GM23338 (cell line): Measurements from ENCODE around the gene TBRG4. TPM values are rescaled to one million over a fixed set of nuclear protein-coding genes. Genes with fewer than 3 reads are reported as not detected.

Source experiments
- ATAC-seq: fragments of 200-7000 bp; cut with Tn5 transposase; 3 replicates; pipeline ENCODE4 v1.9.1; 2020
- DNase-seq: peaks from one replicate; pipeline ENCODE4 v3.0.0-alpha.2; 2015; ENCODE audit warnings: low spot score
- H2AFZ ChIP-seq: fragments of 200-600 bp; sonication (generic); 2 replicates; pipeline ENCODE4 v1.8.0; 2016; ENCODE audit warnings: antibody characterized with exemption, mild to moderate bottlenecking, moderate library complexity
- H3F3A ChIP-seq: fragments of 200-600 bp; sonication (generic); replicated peaks from 2 replicates; pipeline ENCODE4 v1.8.0; 2017; ENCODE audit warnings: antibody characterized with exemption, mixed run types, low read depth
- H3K27ac ChIP-seq: fragments of 200-600 bp; sonication (generic); 2 replicates; pipeline ENCODE4 v1.6.1; 2016; ENCODE audit warnings: low read depth
- H3K27me3 ChIP-seq: fragments of 200-600 bp; sonication (generic); 2 replicates; pipeline ENCODE4 v1.8.0; 2016; ENCODE audit warnings: mild to moderate bottlenecking, mixed run types, moderate library complexity; ENCODE audit not compliant: insufficient read depth
- H3K36me3 ChIP-seq: fragments of 200-600 bp; sonication (generic); 2 replicates; pipeline ENCODE4 v1.8.0; 2016; ENCODE audit warnings: mild to moderate bottlenecking; ENCODE audit not compliant: insufficient read depth
- H3K4me1 ChIP-seq: fragments of 200-600 bp; sonication (generic); 2 replicates; pipeline ENCODE4 v1.8.0; 2016; ENCODE audit warnings: mild to moderate bottlenecking, moderate library complexity; ENCODE audit not compliant: insufficient read depth
- H3K4me2 ChIP-seq: fragments of 200-600 bp; sonication (generic); 2 replicates; pipeline ENCODE4 v1.7.1; 2017; ENCODE audit warnings: mixed run types
- H3K4me3 ChIP-seq: fragments of 200-600 bp; sonication (generic); 2 replicates; pipeline ENCODE4 v1.6.1; 2016; ENCODE audit warnings: mixed run types
- H3K79me2 ChIP-seq: fragments of 200-600 bp; sonication (generic); replicated peaks from 2 replicates; pipeline ENCODE4 v1.8.0; 2017; ENCODE audit warnings: mild to moderate bottlenecking; ENCODE audit not compliant: insufficient read depth
- H3K9me2 ChIP-seq: fragments of 200-600 bp; sonication (generic); 2 replicates; pipeline ENCODE4 v1.8.0; 2017; ENCODE audit not compliant: insufficient read depth
- H4K20me1 ChIP-seq: fragments of 200-600 bp; sonication (generic); replicated peaks from 2 replicates; pipeline ENCODE4 v1.8.0; 2017; ENCODE audit warnings: mild to moderate bottlenecking; ENCODE audit not compliant: insufficient read depth
- H3K27ac Mint-ChIP-seq: 2 replicates; pipeline ENCODE4 v1.8.0; 2020; ENCODE audit warnings: inconsistent platforms, mild to moderate bottlenecking, moderate library complexity, mixed read lengths
- H3K27me3 Mint-ChIP-seq: 3 replicates; pipeline ENCODE4 v1.8.0; 2022; ENCODE audit warnings: low read depth, mild to moderate bottlenecking, moderate library complexity, mixed read lengths, inconsistent platforms; ENCODE audit not compliant: insufficient read depth, poor library complexity
- H3K36me3 Mint-ChIP-seq: 3 replicates; pipeline ENCODE4 v1.8.0; 2021; ENCODE audit warnings: low read depth, mild to moderate bottlenecking, inconsistent platforms, moderate library complexity, mixed read lengths
- H3K4me1 Mint-ChIP-seq: 3 replicates; pipeline ENCODE4 v1.8.0; 2020; ENCODE audit warnings: mild to moderate bottlenecking, inconsistent platforms, mixed read lengths
- H3K4me3 Mint-ChIP-seq: 3 replicates; pipeline ENCODE4 v1.8.0; 2021; ENCODE audit warnings: moderate library complexity, mild to moderate bottlenecking, inconsistent platforms, mixed read lengths
- H3K9me3 Mint-ChIP-seq: 3 replicates; pipeline ENCODE4 v1.8.0; 2020; ENCODE audit warnings: moderate library complexity, mild to moderate bottlenecking, inconsistent platforms, mixed read lengths
- CTCF ChIP-seq, 2 experiments: fragments of 200-600 bp in 1 of 2; sonication (generic) in 1 of 2; conservative IDR thresholded peaks; 2 replicates each; pipeline versions ENCODE4 v1.5.1 to v1.6.1; 2016 to 2017; ENCODE audit warnings: antibody characterized with exemption in 2 of 2, low read depth in 2 of 2, mild to moderate bottlenecking in 2 of 2, moderate library complexity in 1 of 2
- EZH2 ChIP-seq: fragments of 200-600 bp; sonication (generic); IDR thresholded peaks from one replicate; pipeline ENCODE4 v1.8.0; 2017; ENCODE audit warnings: antibody characterized with exemption, mild to moderate bottlenecking, low read depth; ENCODE audit not compliant: unreplicated experiment
- EZH2phosphoT487 ChIP-seq: fragments of 200-600 bp; sonication (generic); IDR thresholded peaks from one replicate; pipeline ENCODE4 v1.8.1; 2018; ENCODE audit warnings: antibody characterized with exemption; ENCODE audit not compliant: unreplicated experiment
- JUNB ChIP-seq: IDR thresholded peaks from one replicate; pipeline ENCODE4 v1.6.1; 2016; ENCODE audit warnings: antibody characterized with exemption; ENCODE audit not compliant: unreplicated experiment
- NANOG ChIP-seq: IDR thresholded peaks from 2 replicates; pipeline ENCODE4 v1.6.1; 2016; ENCODE audit warnings: antibody characterized with exemption, borderline replicate concordance
- POLR2AphosphoS5 ChIP-seq: IDR thresholded peaks from 2 replicates; pipeline ENCODE4 v1.6.1; 2016; ENCODE audit warnings: antibody characterized with exemption, low read depth
- STAT1 ChIP-seq: IDR thresholded peaks from one replicate; pipeline ENCODE4 v1.6.1; 2016; ENCODE audit warnings: antibody characterized with exemption; ENCODE audit not compliant: unreplicated experiment
- ZNF114 ChIP-seq: fragments of 250-450 bp; sonication (Bioruptor Pico); IDR thresholded peaks from 2 replicates; pipeline ENCODE4 v1.5.0; 2020; ENCODE audit warnings: mild to moderate bottlenecking, moderate library complexity
- polyA plus RNA-seq: library from polyadenylated mRNA; unstranded; fragments of >200 nt; fragmentation: Nextera tagmentation; extraction: Ambion mirVana; gene quantifications from 2 replicates; pipeline ENCODE4 v1.2.1, GENCODE V29; 2016
- total RNA-seq: library from RNA; depleted of rRNA; stranded (reverse); fragments of >200 nt; shearing (Covaris generic); gene quantifications from 2 replicates; pipeline ENCODE4 v1.2.3, GENCODE V29; 2014
- TF ChIP-seq, protein P1 (sequence below): IDR thresholded peaks from 2 replicates; pipeline ENCODE4 v1.6.1; 2016; ENCODE audit warnings: antibody characterized with exemption
- TF ChIP-seq, protein P2 (sequence below): fragments of 250-450 bp; sonication (Bioruptor Pico); IDR thresholded peaks from 2 replicates; pipeline ENCODE4 v1.5.0; 2020; ENCODE audit warnings: mild to moderate bottlenecking, moderate library complexity

TBRG4 gene
- total and polyA plus RNA-seq, 2 experiments from 2014 or later: 72.5 to 162 TPM

DNA sequence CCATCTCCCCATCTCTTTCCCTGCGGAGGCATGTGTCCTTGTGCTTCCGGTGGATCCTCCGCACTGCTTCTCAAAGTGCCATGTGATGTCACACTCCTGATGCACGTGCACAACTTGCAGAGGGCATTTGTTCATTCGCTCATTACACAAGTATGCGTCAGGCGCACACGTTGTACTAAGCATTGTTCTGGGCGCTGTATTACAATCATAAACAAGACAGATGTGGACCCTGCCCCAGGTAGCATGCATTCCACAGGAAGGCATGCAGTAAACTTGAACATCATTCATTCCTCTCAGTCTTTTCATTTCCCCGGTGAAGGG is 37.1 kb upstream of the TBRG4 start (continued):
- TF ChIP-seq CTCF (conservative IDR thresholded peaks at IDR 0.05; ENCODE audit: low read depth in 2 of 2) (no peak), NANOG (no peak), JUNB (no peak), EZH2 (no peak)

DNA sequence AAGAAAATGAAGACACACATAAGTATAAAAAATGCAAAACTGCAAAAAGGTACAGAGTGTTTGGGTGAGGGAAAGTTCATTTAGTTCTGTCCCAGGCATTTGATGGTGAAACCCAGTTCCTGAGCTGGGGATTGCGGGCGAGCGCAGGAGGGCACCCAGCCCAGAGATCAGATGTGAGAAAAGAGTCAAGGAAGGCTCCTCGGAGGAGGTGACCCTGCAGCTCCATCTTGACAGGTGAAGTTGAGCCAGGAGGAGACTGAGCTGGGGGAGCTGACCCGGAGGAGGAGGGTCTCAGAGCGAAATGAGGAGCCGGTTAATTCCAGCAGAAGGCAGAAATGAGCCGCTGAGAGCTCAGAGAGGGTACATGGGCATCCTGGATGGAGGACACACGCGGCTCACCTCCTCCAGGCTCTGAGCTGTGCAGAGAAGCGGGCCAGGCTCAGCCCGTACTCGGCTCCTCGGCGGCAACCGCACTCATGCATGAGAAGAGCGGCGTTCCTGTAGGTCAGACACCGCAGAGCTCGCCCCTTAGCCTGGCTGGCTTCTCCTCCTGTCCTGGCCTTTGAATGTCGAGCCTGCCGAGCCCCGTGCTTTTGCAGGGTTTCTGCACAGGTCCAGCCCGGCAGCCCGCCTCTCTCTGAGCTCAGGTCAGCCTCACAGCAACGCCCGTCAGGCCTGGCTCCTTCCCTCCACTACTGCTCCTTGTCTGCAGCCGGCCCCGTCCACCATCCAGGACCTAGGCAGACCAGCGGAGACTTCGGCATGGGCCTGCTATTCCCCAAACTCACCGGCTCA is 36.6 kb upstream of the TBRG4 start:
- Mint-ChIP-seq H3K27ac (no peak overlapping the region), H3K9me3 (no peaks in the 10 kb centered on the region), H3K4me1 (peaks cover 7% of the 10 kb centered on the region), H3K27me3 (peaks cover 2% of the 10 kb centered on the region), H3K4me3 (no peak overlapping the region; the same call in 2 of the 3 replicates), H3K36me3 (no peaks in the 10 kb centered on the region)
- Histone ChIP-seq H3K36me3 (no peaks in the 10 kb centered on the region), H3K9me2 (no peaks in the 10 kb centered on the region), H2AFZ (peak overlapping the region; percentile 74), H3K79me2 (no peaks in the 10 kb centered on the region), H3K27me3 (no peaks in the 10 kb centered on the region), H4K20me1 (no peaks in the 10 kb centered on the region), H3K4me2 (no peak overlapping the region), H3F3A (no peaks in the 10 kb centered on the region), H3K4me3 (no peak overlapping the region), H3K4me1 (no peaks in the 10 kb centered on the region), H3K27ac (no peak overlapping the region)
- ATAC-seq (peak; percentile 62), DNase-seq (peak; percentile 14)
- TF ChIP-seq STAT1 (no peak), POLR2AphosphoS5 (no peak), EZH2 (no peak), CTCF (conservative IDR thresholded peaks at IDR 0.05; ENCODE audit: low read depth in 2 of 2) (no peak), ZNF114 (CRISPR knock-in tag) (no peak), EZH2phosphoT487 (no peak)
- TF ChIP-seq, protein P1, sequence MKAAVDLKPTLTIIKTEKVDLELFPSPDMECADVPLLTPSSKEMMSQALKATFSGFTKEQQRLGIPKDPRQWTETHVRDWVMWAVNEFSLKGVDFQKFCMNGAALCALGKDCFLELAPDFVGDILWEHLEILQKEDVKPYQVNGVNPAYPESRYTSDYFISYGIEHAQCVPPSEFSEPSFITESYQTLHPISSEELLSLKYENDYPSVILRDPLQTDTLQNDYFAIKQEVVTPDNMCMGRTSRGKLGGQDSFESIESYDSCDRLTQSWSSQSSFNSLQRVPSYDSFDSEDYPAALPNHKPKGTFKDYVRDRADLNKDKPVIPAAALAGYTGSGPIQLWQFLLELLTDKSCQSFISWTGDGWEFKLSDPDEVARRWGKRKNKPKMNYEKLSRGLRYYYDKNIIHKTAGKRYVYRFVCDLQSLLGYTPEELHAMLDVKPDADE: no peak
- TF ChIP-seq, protein P2, sequence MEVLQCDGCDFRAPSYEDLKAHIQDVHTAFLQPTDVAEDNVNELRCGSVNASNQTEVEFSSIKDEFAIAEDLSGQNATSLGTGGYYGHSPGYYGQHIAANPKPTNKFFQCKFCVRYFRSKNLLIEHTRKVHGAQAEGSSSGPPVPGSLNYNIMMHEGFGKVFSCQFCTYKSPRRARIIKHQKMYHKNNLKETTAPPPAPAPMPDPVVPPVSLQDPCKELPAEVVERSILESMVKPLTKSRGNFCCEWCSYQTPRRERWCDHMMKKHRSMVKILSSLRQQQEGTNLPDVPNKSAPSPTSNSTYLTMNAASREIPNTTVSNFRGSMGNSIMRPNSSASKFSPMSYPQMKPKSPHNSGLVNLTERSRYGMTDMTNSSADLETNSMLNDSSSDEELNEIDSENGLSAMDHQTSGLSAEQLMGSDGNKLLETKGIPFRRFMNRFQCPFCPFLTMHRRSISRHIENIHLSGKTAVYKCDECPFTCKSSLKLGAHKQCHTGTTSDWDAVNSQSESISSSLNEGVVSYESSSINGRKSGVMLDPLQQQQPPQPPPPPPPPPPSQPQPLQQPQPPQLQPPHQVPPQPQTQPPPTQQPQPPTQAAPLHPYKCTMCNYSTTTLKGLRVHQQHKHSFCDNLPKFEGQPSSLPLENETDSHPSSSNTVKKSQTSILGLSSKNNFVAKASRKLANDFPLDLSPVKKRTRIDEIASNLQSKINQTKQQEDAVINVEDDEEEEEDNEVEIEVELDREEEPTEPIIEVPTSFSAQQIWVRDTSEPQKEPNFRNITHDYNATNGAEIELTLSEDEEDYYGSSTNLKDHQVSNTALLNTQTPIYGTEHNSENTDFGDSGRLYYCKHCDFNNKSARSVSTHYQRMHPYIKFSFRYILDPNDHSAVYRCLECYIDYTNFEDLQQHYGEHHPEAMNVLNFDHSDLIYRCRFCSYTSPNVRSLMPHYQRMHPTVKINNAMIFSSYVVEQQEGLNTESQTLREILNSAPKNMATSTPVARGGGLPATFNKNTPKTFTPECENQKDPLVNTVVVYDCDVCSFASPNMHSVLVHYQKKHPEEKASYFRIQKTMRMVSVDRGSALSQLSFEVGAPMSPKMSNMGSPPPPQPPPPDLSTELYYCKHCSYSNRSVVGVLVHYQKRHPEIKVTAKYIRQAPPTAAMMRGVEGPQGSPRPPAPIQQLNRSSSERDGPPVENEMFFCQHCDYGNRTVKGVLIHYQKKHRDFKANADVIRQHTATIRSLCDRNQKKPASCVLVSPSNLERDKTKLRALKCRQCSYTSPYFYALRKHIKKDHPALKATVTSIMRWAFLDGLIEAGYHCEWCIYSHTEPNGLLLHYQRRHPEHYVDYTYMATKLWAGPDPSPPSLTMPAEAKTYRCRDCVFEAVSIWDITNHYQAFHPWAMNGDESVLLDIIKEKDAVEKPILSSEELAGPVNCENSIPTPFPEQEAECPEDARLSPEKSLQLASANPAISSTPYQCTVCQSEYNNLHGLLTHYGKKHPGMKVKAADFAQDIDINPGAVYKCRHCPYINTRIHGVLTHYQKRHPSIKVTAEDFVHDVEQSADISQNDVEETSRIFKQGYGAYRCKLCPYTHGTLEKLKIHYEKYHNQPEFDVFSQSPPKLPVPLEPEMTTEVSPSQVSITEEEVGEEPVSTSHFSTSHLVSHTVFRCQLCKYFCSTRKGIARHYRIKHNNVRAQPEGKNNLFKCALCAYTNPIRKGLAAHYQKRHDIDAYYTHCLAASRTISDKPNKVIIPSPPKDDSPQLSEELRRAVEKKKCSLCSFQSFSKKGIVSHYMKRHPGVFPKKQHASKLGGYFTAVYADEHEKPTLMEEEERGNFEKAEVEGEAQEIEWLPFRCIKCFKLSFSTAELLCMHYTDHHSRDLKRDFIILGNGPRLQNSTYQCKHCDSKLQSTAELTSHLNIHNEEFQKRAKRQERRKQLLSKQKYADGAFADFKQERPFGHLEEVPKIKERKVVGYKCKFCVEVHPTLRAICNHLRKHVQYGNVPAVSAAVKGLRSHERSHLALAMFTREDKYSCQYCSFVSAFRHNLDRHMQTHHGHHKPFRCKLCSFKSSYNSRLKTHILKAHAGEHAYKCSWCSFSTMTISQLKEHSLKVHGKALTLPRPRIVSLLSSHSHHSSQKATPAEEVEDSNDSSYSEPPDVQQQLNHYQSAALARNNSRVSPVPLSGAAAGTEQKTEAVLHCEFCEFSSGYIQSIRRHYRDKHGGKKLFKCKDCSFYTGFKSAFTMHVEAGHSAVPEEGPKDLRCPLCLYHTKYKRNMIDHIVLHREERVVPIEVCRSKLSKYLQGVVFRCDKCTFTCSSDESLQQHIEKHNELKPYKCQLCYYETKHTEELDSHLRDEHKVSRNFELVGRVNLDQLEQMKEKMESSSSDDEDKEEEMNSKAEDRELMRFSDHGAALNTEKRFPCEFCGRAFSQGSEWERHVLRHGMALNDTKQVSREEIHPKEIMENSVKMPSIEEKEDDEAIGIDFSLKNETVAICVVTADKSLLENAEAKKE (CRISPR knock-in tag): no peak
